ENCODE results near the gene PRKRA. TPM values are rescaled to one million over a fixed set of nuclear protein-coding genes. Genes with fewer than 3 reads are reported as not detected.
A peak's percentile ranks its signal among the peaks of the same experiment; 100 is the strongest.

Gene PRKRA
- total and polyA plus RNA-seq, 2 of the 13 experiments (the other 11 are each of a cell fraction or from before 2014, with no cell fraction given): 53.1 to 74.7 TPM

DNA sequence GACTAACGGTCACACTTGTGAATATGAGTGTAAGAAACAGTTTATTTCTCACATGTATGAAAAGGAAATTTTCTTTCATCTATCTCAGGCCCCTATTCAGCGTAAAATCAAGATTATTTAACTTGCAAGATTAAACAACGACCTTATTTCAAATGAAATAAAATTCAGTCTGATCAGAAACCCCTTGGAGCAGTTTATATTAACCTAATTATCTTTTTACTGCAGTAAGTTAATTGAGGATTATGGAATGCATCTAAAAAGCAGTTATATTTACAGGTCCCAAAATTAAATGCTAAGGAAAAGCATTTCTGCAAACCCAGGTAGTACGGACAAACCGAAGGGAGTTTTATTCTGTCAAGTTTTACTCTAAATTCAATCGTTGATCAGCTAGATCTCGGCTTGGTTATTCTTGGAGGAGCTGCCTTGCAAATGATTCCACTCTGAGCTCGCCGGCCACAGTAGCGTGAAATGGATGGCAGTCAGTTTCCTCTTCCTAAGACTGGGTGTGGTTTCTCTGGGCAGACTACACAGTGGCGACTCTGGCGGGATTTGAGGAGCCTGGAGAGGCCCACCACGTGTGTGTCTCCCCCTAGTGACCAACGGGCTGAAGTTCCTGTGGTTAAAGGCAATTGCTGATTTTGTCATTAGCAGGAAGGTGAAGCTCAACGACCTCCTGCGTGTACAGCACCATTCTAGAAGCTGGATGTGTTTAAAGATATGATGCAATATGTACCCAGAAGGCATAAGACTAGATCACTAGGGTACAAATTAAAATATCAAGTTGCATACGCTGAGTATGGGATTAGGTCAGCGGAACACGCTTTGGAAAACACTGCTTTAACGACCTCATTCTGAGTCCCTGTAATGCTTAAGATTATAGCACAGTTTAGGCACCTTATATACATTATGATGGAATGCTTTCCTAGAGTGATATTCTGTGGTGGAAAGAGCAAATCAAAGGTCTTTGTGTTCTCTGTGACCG, 36.4 kb downstream of the PRKRA start (continued):
- TF ChIP-seq PRPF4 (IDR thresholded peaks at IDR 0.05; ENCODE audit: low read depth, low read length, poor library complexity, severe bottlenecking) (no peak), NR2F6 (IDR thresholded peaks at IDR 0.05) (no peak), NR2F6 (CRISPR knock-in tag; IDR thresholded peaks at IDR 0.05) (peak; percentile 40; the same call in 1 of the 2 replicates), ZNF746 (CRISPR knock-in tag; IDR thresholded peaks at IDR 0.05) (no peak), ZNF589 (CRISPR knock-in tag; conservative IDR thresholded peaks at IDR 0.05) (no peak), ZNF121 (CRISPR knock-in tag; IDR thresholded peaks at IDR 0.05) (no peak), ADNP (CRISPR knock-in tag; IDR thresholded peaks at IDR 0.05) (no peak), FOXJ3 (CRISPR knock-in tag; IDR thresholded peaks at IDR 0.05; ENCODE audit: borderline replicate concordance) (peak; percentile 30; the same call in 1 of the 2 replicates), MXD4 (CRISPR knock-in tag; IDR thresholded peaks at IDR 0.05) (peak; percentile 60; the same call in 1 of the 2 replicates), PITX1 (CRISPR knock-in tag; IDR thresholded peaks at IDR 0.05) (peak; percentile 53; the same call in 1 of the 2 replicates), SP5 (CRISPR knock-in tag; IDR thresholded peaks at IDR 0.05; ENCODE audit: borderline replicate concordance, low read depth) (no peak), ZNF570 (CRISPR knock-in tag; IDR thresholded peaks at IDR 0.05; ENCODE audit: borderline replicate concordance) (no peak), PRMT3 (CRISPR knock-in tag; IDR thresholded peaks at IDR 0.05; ENCODE audit: borderline replicate concordance, low read depth) (no peak), ONECUT2 (CRISPR knock-in tag; IDR thresholded peaks at IDR 0.05) (no peak)
- TF ChIP-seq, protein P1, sequence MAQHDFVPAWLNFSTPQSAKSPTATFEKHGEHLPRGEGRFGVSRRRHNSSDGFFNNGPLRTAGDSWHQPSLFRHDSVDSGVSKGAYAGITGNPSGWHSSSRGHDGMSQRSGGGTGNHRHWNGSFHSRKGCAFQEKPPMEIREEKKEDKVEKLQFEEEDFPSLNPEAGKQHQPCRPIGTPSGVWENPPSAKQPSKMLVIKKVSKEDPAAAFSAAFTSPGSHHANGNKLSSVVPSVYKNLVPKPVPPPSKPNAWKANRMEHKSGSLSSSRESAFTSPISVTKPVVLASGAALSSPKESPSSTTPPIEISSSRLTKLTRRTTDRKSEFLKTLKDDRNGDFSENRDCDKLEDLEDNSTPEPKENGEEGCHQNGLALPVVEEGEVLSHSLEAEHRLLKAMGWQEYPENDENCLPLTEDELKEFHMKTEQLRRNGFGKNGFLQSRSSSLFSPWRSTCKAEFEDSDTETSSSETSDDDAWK (CRISPR knock-in tag; IDR thresholded peaks at IDR 0.05): no peak
- TF ChIP-seq, protein P2, sequence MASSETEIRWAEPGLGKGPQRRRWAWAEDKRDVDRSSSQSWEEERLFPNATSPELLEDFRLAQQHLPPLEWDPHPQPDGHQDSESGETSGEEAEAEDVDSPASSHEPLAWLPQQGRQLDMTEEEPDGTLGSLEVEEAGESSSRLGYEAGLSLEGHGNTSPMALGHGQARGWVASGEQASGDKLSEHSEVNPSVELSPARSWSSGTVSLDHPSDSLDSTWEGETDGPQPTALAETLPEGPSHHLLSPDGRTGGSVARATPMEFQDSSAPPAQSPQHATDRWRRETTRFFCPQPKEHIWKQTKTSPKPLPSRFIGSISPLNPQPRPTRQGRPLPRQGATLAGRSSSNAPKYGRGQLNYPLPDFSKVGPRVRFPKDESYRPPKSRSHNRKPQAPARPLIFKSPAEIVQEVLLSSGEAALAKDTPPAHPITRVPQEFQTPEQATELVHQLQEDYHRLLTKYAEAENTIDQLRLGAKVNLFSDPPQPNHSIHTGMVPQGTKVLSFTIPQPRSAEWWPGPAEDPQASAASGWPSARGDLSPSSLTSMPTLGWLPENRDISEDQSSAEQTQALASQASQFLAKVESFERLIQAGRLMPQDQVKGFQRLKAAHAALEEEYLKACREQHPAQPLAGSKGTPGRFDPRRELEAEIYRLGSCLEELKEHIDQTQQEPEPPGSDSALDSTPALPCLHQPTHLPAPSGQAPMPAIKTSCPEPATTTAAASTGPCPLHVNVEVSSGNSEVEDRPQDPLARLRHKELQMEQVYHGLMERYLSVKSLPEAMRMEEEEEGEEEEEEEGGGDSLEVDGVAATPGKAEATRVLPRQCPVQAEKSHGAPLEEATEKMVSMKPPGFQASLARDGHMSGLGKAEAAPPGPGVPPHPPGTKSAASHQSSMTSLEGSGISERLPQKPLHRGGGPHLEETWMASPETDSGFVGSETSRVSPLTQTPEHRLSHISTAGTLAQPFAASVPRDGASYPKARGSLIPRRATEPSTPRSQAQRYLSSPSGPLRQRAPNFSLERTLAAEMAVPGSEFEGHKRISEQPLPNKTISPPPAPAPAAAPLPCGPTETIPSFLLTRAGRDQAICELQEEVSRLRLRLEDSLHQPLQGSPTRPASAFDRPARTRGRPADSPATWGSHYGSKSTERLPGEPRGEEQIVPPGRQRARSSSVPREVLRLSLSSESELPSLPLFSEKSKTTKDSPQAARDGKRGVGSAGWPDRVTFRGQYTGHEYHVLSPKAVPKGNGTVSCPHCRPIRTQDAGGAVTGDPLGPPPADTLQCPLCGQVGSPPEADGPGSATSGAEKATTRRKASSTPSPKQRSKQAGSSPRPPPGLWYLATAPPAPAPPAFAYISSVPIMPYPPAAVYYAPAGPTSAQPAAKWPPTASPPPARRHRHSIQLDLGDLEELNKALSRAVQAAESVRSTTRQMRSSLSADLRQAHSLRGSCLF (CRISPR knock-in tag; IDR thresholded peaks at IDR 0.05; ENCODE audit: borderline replicate concordance): no peak
- TF ChIP-seq, protein P3, sequence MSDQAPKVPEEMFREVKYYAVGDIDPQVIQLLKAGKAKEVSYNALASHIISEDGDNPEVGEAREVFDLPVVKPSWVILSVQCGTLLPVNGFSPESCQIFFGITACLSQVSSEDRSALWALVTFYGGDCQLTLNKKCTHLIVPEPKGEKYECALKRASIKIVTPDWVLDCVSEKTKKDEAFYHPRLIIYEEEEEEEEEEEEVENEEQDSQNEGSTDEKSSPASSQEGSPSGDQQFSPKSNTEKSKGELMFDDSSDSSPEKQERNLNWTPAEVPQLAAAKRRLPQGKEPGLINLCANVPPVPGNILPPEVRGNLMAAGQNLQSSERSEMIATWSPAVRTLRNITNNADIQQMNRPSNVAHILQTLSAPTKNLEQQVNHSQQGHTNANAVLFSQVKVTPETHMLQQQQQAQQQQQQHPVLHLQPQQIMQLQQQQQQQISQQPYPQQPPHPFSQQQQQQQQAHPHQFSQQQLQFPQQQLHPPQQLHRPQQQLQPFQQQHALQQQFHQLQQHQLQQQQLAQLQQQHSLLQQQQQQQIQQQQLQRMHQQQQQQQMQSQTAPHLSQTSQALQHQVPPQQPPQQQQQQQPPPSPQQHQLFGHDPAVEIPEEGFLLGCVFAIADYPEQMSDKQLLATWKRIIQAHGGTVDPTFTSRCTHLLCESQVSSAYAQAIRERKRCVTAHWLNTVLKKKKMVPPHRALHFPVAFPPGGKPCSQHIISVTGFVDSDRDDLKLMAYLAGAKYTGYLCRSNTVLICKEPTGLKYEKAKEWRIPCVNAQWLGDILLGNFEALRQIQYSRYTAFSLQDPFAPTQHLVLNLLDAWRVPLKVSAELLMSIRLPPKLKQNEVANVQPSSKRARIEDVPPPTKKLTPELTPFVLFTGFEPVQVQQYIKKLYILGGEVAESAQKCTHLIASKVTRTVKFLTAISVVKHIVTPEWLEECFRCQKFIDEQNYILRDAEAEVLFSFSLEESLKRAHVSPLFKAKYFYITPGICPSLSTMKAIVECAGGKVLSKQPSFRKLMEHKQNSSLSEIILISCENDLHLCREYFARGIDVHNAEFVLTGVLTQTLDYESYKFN (CRISPR knock-in tag; conservative IDR thresholded peaks at IDR 0.05): peak; percentile 28; the same call in 1 of the 2 replicates
- TF ChIP-seq, protein P4, sequence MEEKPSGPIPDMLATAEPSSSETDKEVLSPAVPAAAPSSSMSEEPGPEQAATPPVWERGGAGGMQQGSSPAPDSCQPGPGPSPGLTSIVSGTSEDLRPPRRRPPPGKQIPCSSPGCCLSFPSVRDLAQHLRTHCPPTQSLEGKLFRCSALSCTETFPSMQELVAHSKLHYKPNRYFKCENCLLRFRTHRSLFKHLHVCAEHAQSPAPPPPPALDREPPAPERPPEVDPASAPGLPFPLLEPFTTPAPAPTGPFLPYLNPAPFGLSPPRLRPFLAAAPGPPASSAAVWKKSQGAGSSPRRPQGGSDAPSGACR (CRISPR knock-in tag; IDR thresholded peaks at IDR 0.05): 0 out of 2 replicates have a peak, but pooled peaks have one; percentile 48
